CD4-positive, alpha-beta T cell treated with Interleukin-6 at 100 ng/mL for 8 hours (primary cell): Measurements from ENCODE around the gene ELK1.
"Not testable (repeated sequence)": the region's sequence is repeated elsewhere in the genome, so short reads cannot be mapped to it uniquely, and the experiment has no call there.

Experiments
- DNase-seq: peaks from one replicate; pipeline ENCODE4 v3.0.0-alpha.2; 2020; ENCODE audit warnings: mixed read lengths, low spot score

Gene ELK1

DNA sequence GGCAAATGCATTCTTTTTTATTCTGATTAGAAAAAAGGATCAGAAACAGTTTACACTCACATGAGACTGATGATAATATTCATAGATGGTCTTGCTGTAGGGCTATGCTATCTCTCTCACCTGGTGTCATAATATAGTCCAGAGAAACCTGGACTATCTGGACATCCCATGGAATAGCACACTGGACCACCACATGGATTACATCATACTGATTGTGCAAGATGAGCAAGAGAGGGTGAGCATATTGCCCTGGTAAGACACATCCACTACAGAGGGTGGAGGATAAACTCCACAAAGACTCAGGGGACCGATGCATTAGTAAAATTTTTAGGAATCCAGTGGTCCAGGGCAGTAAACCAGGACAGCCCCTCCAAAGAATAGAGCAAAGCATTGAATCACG, 38.9 kb downstream of the ELK1 start:
- DNase-seq = no peak

GRCh38 chrX:47610511-47610910, 39.9 kb downstream of the ELK1 start:
- no peak for DNase-seq

DNA sequence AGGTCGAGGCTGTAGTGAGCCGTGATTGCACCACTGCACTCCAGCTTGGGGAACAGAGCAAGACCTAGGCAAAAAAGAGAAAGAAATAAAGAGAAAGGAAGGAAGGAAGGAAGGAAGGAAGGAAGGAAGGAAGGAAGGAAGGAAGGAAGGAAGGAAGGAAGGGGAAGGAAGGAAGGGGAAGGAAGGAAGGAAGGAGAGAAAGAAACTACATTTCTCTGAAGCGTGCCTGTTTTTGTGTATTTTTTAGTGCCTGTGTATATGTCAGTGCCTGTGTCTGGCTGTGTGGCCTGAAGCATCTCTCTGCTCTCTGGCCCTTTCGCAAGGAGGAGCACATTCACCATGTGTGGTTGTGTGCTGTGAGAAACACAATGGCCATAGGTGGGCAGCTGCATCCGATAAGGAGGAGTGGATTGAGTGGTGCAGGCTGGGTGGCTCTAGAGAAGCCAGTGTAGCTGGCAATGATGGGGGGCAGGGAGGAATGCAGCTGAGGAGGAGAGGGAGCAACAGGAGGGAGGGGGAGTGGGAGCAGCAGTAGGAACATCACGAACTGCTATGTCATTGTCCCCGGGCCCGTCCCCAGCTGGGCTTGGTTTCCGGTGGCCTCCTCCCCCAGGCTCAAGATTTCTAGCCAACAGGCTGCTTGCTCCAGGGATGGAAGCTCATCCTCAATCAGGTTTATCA, 42.1 kb downstream of the ELK1 start:
- no peak for DNase-seq

DNA sequence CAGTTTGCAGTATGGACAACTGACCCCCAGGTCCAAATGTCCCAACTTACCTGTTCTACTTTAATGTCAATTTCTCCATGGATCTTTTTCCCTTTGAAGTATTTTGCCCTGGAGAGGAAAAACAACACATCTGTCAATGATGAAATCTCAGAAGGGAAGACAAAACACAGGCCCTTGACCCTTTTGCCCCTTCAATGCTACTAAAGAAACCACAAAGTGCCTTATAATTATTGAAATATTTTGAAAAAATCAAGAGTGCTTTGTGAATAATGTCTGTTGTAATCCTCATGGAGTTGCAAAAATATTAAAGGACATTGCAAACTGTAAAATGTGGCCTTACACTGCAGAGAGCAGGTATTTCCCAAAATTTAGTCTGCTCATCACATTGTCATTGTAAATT, 43.3 kb downstream of the ELK1 start:
- DNase-seq = no peak

- DNase-seq = no peak
Observed at GRCh38 chrX:47605024-47605423, 45.3 kb downstream of the ELK1 start.

DNA sequence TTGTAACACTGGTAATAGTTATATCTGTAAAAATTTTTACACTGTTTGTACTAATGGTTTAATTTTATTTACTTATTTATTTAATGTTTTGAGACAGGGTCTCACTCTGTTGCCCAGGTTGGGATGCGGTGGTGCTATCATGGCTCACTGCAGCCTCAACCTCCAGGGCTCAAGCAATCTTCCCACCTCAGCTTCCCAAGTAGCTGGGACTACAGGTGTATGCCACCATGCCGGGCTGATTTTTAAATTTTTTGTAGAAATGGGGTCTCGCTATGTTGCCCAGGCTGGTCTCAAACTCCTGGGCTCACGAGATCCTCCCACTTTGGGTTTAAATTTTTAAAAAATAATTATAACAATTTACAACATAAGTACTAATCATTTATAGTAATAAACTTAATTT, 47.2 kb downstream of the ELK1 start:
- not testable (repeated sequence) for DNase-seq

GRCh38 chrX:47597222-47597621, 53.1 kb downstream of the ELK1 start:
- DNase-seq = no peak

- no peak for DNase-seq
Observed at GRCh38 chrX:47596256-47596655, 54.1 kb downstream of the ELK1 start.

DNA sequence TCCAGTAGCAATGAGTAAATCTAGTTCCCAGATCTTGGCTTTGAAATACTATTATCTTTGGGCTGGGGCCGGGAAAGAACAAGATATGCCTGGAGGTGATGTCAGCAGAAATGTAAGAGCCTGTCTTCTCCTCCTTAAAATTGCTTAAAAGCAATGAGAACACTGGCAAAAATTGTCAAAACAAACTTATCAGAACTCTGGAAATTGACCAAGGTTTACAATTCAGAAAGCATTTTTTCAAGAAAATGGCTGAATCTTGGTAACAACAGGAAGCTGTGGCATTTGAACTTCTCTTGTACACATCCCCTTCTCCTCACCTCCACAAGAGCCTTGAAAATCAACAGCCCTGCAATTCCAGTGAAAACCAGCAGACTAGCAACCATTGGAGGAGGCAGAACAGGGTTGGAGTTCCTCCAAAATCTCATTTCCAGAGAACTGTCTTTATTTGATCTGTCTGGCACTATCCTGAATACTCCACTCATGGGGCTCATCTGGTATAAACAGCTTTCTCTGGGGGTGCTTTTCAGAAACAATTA, 54.6 kb downstream of the ELK1 start:
- DNase-seq = no peak

GRCh38 chrX:47593522-47593921, 56.8 kb downstream of the ELK1 start:
- no peak for DNase-seq

DNA sequence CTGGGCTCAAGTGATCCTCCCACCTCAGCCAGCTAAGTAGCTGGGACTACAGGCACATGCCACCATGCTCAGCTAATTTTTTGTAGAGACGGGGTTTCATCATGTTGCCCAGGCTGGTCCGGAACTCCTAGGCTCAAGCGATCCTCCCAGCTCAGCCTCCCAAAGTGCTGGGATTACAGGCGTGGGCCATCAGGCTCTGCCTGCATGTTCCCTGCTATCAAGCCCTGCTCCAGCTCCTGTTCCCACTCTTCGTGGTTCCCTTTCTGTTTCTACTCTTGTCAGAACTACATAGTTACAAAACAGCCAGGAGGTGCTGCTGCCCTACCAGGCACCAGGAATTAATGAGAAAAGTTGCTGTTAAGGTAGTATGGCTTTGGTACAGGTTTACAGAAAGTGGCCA, 59.4 kb downstream of the ELK1 start:
- DNase-seq = no peak

- no peak for DNase-seq
Observed at GRCh38 chrX:47587906-47588735, 62.2 kb downstream of the ELK1 start.

DNA sequence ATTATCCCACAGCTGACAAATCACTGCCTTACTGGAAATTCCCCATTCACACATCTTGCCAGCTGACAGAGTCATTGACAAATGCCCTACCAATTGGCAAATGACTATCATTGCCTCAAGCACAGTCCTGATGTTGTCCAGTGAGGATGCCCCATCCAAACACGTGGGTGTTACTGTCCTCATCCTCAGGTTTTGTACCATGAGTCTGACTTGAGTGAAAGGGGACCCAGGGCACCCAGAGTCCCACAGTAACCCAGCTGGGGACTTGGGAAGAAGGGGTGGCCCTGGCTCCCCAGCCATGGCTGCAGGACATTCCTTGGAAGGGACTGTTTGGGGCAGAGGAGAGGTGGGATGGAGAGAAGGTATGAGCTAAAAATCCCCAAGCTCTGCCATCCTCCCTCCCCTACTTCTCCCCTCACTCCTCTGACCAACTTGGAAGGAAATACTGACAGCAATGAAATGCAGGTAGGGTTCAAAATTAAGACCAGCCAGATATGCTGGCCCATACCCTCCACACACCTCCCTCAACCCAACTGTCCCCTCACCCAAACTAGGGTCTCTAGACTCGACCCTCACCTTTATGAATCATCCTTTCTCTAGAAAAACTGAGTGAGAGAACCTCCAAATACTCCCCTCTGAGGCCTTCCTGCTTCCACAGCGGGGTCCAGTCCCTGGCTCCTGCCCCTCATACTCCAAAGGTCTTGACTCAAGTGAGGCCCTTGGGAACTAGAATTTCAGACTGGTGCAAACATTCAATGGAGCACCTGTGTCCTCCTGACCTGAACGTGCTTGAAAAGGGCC, 63.1 kb downstream of the ELK1 start:
- DNase-seq = no peak

GRCh38 chrX:47586043-47586787, 64.1 kb downstream of the ELK1 start:
- no peak for DNase-seq
